Measurements from ENCODE around the gene EDEM2. TPM values are rescaled to one million over a fixed set of nuclear protein-coding genes. Genes with fewer than 3 reads are reported as not detected.

The EDEM2 gene
- total and polyA plus RNA-seq, 2 of the 13 experiments (the other 11 are each of a cell fraction or from before 2014, with no cell fraction given) = 33.1 to 46.9 TPM

DNA sequence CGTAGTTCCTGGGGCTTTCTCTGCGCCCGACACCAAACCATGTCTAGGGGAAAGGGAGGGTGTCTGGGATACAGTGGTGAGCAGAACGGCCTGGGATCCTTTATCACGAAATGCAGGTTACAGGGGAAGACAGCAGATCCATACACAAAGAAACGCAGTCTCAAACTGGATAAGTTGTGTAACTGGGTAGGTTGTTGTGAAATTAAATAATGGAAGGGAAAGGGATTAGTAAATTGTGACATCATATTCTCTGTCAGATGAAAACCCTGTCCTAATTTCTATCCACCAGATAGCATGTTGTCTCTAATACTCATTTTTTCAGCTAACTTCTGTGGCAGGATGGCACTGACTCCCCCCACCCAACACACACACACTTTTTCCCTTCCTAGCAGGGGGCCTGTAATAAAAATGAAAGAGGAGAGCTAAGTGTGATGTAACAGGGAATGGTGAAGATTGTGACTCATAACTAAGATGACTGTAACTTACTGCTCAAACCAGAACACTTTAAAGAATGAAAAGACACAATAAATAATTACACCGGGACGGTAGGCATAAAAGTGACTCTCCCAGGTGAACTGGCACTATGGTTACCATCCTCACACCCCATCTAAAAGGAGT lies 53.8 kb downstream of the EDEM2 start (continued):
- TF ChIP-seq, protein P1, sequence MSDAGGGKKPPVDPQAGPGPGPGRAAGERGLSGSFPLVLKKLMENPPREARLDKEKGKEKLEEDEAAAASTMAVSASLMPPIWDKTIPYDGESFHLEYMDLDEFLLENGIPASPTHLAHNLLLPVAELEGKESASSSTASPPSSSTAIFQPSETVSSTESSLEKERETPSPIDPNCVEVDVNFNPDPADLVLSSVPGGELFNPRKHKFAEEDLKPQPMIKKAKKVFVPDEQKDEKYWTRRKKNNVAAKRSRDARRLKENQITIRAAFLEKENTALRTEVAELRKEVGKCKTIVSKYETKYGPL (CRISPR knock-in tag; IDR thresholded peaks at IDR 0.05) = no peak
- TF ChIP-seq CEBPG (CRISPR knock-in tag; IDR thresholded peaks at IDR 0.05) (no peak), ZNF674 (CRISPR knock-in tag; IDR thresholded peaks at IDR 0.05; ENCODE audit: low read depth) (0 out of 2 replicates have a peak, but pooled peaks have one; percentile 27), EHMT2 (IDR thresholded peaks at IDR 0.05; ENCODE audit: borderline replicate concordance, low read depth, low read length) (0 out of 2 replicates have a peak, but pooled peaks have one; percentile 5), ZSCAN22 (CRISPR knock-in tag; IDR thresholded peaks at IDR 0.05) (no peak), SOX5 (CRISPR knock-in tag; IDR thresholded peaks at IDR 0.05; ENCODE audit: borderline replicate concordance) (no peak), HDAC1 (CRISPR knock-in tag; IDR thresholded peaks at IDR 0.05) (no peak; the same call in 1 of the 2 replicates), ZSCAN20 (CRISPR knock-in tag; IDR thresholded peaks at IDR 0.05; ENCODE audit: borderline replicate concordance) (no peak), KLF15 (CRISPR knock-in tag; IDR thresholded peaks at IDR 0.05; ENCODE audit: borderline replicate concordance) (no peak), TCF7L2 (IDR thresholded peaks at IDR 0.05; ENCODE audit: low read depth, low read length) (no peak), MXD4 (CRISPR knock-in tag; IDR thresholded peaks at IDR 0.05) (no peak; the same call in 1 of the 2 replicates), ZNF619 (CRISPR knock-in tag; IDR thresholded peaks at IDR 0.05) (no peak), FOXA3 (CRISPR knock-in tag; IDR thresholded peaks at IDR 0.05) (no peak), GABPB1 (CRISPR knock-in tag; IDR thresholded peaks at IDR 0.05) (no peak), HOXA9 (CRISPR knock-in tag; IDR thresholded peaks at IDR 0.05; ENCODE audit: borderline replicate concordance) (peak; percentile 77; the same call in 1 of the 2 replicates), CCDC6 (CRISPR knock-in tag; IDR thresholded peaks at IDR 0.05) (peak; percentile 7; the same call in 1 of the 2 replicates), SIX4 (CRISPR knock-in tag; IDR thresholded peaks at IDR 0.05) (no peak), MIER2 (CRISPR knock-in tag; IDR thresholded peaks at IDR 0.05) (0 out of 2 replicates have a peak, but pooled peaks have one; percentile 3), MTA1 (CRISPR knock-in tag; IDR thresholded peaks at IDR 0.05; ENCODE audit: borderline replicate concordance) (no peak)
- TF ChIP-seq, protein P2, sequence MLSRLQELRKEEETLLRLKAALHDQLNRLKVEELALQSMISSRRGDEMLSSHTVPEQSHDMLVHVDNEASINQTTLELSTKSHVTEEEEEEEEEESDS (CRISPR knock-in tag; IDR thresholded peaks at IDR 0.05; ENCODE audit: borderline replicate concordance) = no peak
- TF ChIP-seq, protein P3, sequence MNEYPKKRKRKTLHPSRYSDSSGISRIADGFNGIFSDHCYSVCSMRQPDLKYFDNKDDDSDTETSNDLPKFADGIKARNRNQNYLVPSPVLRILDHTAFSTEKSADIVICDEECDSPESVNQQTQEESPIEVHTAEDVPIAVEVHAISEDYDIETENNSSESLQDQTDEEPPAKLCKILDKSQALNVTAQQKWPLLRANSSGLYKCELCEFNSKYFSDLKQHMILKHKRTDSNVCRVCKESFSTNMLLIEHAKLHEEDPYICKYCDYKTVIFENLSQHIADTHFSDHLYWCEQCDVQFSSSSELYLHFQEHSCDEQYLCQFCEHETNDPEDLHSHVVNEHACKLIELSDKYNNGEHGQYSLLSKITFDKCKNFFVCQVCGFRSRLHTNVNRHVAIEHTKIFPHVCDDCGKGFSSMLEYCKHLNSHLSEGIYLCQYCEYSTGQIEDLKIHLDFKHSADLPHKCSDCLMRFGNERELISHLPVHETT (CRISPR knock-in tag; conservative IDR thresholded peaks at IDR 0.05) = no peak

Data from HepG2 (cell line).